K562 (cell line): ENCODE measurements around the gene POMP. TPM values are rescaled to one million over a fixed set of nuclear protein-coding genes. Genes with fewer than 3 reads are reported as not detected.

ENCODE experiments used
- ATAC-seq: fragments of 200-7000 bp; cut with Tn5 transposase; 3 replicates; pipeline ENCODE4 v1.9.1; 2020; ENCODE audit warnings: moderate library complexity
- BruUV-seq: library from RNA; stranded (reverse); fragments of 400-500 nt; replicated peaks from 2 replicates; lab custom pipeline; 2021; lab: Mats Ljungman, UMichigan
- CTCF ChIA-PET: fragments of 300-600 bp; formaldehyde crosslinking; extraction: SDS; loops from one replicate; lab custom pipeline; 2021; ENCODE audit warnings: low intra/inter-chr PET ratio; lab: Yijun Ruan, JAX
- POLR2A ChIA-PET: fragments of 300-600, 350-650 bp; sonication (Branson Sonifier 250); formaldehyde crosslinking; extraction: SDS; loops from one replicate; lab custom pipeline; 2021; ENCODE audit warnings: antibody characterized with exemption, inconsistent platforms; lab: Yijun Ruan, JAX
- DNase-seq, 4 experiments: peaks; one replicate each; pipeline versions ENCODE4 v3.0.0 to v3.0.0-alpha.2; 2011 to 2018; ENCODE audit warnings: low spot score in 3 of 4, mixed read lengths in 3 of 4; ENCODE audit errors: extremely low read depth in 1 of 4
- FAIRE-seq: peaks from 2 replicates; lab custom pipeline; 2011; peaks lifted over from hg19 to GRCh38; lab: Jason Lieb, UNC
- H2AFZ ChIP-seq: 2 replicates; pipeline ENCODE4 v1.6.0; 2011; ENCODE audit warnings: low read depth, low read length, control low read depth, inconsistent platforms
- H3K27ac ChIP-seq: fragments of 200-600 bp; 3 replicates; pipeline ENCODE4 v1.8.0; 2011; ENCODE audit warnings: low read depth, mild to moderate bottlenecking, control low read depth, inconsistent platforms, low read length, moderate library complexity, mixed read lengths; ENCODE audit errors: extremely low read depth
- H3K27me3 ChIP-seq, 2 experiments: fragments of 300-600 bp in 1 of 2; 2 replicates in 1 of 2; 3 replicates in 1 of 2; pipeline versions ENCODE4 v1.6.0 to v1.8.0; 2011; ENCODE audit warnings: inconsistent platforms in 2 of 2, low read length in 2 of 2, mild to moderate bottlenecking in 1 of 2, mixed read lengths in 1 of 2, moderate library complexity in 1 of 2; ENCODE audit not compliant: control insufficient read depth in 2 of 2, insufficient read depth in 2 of 2
- H3K36me3 ChIP-seq: fragments of 300-600 bp; 3 replicates; pipeline ENCODE4 v1.8.0; 2011; ENCODE audit warnings: mild to moderate bottlenecking, low read length, inconsistent platforms; ENCODE audit not compliant: control insufficient read depth, insufficient read depth
- H3K4me1 ChIP-seq, 2 experiments: fragments of 200-600 bp in 1 of 2; replicated peaks in 1 of 2; 2 replicates in 1 of 2; 3 replicates in 1 of 2; pipeline versions ENCODE4 v1.5.1 to v1.8.0; 2011; ENCODE audit warnings: inconsistent platforms in 2 of 2, low read length in 2 of 2, mild to moderate bottlenecking in 1 of 2, mixed read lengths in 1 of 2, moderate library complexity in 1 of 2; ENCODE audit not compliant: control insufficient read depth in 2 of 2, insufficient read depth in 2 of 2
- H3K4me2 ChIP-seq: 2 replicates; pipeline ENCODE4 v1.6.1; 2011; ENCODE audit warnings: low read length, control low read depth, inconsistent platforms, mixed read lengths; ENCODE audit not compliant: insufficient read depth
- H3K4me3 ChIP-seq: fragments of 200-600 bp; sonication (generic), shearing (Covaris generic); 2 replicates; pipeline ENCODE4 v1.5.1; 2016; ENCODE audit warnings: control low read depth, inconsistent platforms
- H3K79me2 ChIP-seq: fragments of 200-600 bp; 3 replicates; pipeline ENCODE4 v1.8.0; 2011; ENCODE audit warnings: low read length, inconsistent platforms; ENCODE audit not compliant: control insufficient read depth, insufficient read depth
- H3K9ac ChIP-seq, 2 experiments: 2 replicates each; pipeline versions ENCODE4 v1.6.0 to v1.6.1; 2011; ENCODE audit warnings: low read depth in 2 of 2, low read length in 2 of 2, control low read depth in 1 of 2, inconsistent platforms in 1 of 2, mild to moderate bottlenecking in 1 of 2, mixed read lengths in 1 of 2; ENCODE audit not compliant: insufficient read depth in 1 of 2
- H3K9me1 ChIP-seq: one replicate; pipeline ENCODE4 v1.6.0; 2011; ENCODE audit warnings: inconsistent platforms, mild to moderate bottlenecking, low read length, moderate library complexity; ENCODE audit not compliant: control insufficient read depth, insufficient read depth
- H3K9me3 ChIP-seq: replicated peaks from 2 replicates; pipeline ENCODE4 v1.5.1; 2011; ENCODE audit warnings: low read depth, low read length, inconsistent platforms; ENCODE audit not compliant: control insufficient read depth, insufficient read depth
- H4K20me1 ChIP-seq: replicated peaks from 2 replicates; pipeline ENCODE4 v1.6.1; 2011; ENCODE audit warnings: low read length, inconsistent platforms, mixed read lengths; ENCODE audit not compliant: control insufficient read depth, insufficient read depth
- PHB2 ChIP-seq: fragments of 450-650 bp; IDR thresholded peaks from 2 replicates; pipeline ENCODE4 v1.6.1; 2017; ENCODE audit warnings: low read depth
- SRSF3 ChIP-seq: fragments of 200-400 bp; formaldehyde crosslinking; IDR thresholded peaks from 2 replicates; pipeline ENCODE4 v1.6.1; 2016; ENCODE audit warnings: mild to moderate bottlenecking, low read length, moderate library complexity; ENCODE audit not compliant: insufficient read depth
- STAG1 ChIP-seq: sonication (generic); formaldehyde crosslinking; IDR thresholded peaks from 2 replicates; pipeline ENCODE4 v1.5.0; 2020; ENCODE audit warnings: missing genetic modification reagents, borderline replicate concordance
- XRCC3 ChIP-seq: fragments of 450-650 bp; IDR thresholded peaks from 2 replicates; pipeline ENCODE4 v1.6.1; 2017; ENCODE audit warnings: mild to moderate bottlenecking, moderate library complexity
- ZBTB34 ChIP-seq: fragments of 250-450 bp; sonication (Bioruptor Pico); IDR thresholded peaks from 2 replicates; pipeline ENCODE4 v1.8.0; 2021; ENCODE audit warnings: mild to moderate bottlenecking, moderate library complexity
- ZBTB49 ChIP-seq: sonication (generic); formaldehyde crosslinking; IDR thresholded peaks from 2 replicates; pipeline ENCODE4 v1.8.0; 2022; ENCODE audit warnings: missing genetic modification reagents, mild to moderate bottlenecking, borderline replicate concordance
- ZNF217 ChIP-seq: sonication (generic); formaldehyde crosslinking; IDR thresholded peaks from 2 replicates; pipeline ENCODE4 v1.8.0; 2022; ENCODE audit warnings: mild to moderate bottlenecking, missing genetic modification reagents
- ZNF232 ChIP-seq: sonication (generic); formaldehyde crosslinking; IDR thresholded peaks from 2 replicates; pipeline ENCODE4 v1.8.0; 2022; ENCODE audit warnings: mild to moderate bottlenecking, missing genetic modification reagents
- ZNF644 ChIP-seq: fragments of 200-800 bp; sonication (Bioruptor generic); IDR thresholded peaks from 2 replicates; pipeline ENCODE4 v1.6.1; 2016; ENCODE audit warnings: low read depth, missing genetic modification characterization, missing compliant biosample characterization
- ZNF707 ChIP-seq: fragments of 250-450 bp; sonication (Bioruptor Pico); conservative IDR thresholded peaks from 2 replicates; pipeline ENCODE4 v1.8.0; 2022; ENCODE audit warnings: inconsistent platforms, mild to moderate bottlenecking, moderate library complexity
- ZNF785 ChIP-seq: fragments of 250-450 bp; sonication (Bioruptor Pico); IDR thresholded peaks from 2 replicates; pipeline ENCODE4 v1.4.0; 2020; ENCODE audit warnings: mild to moderate bottlenecking
- WGBS: fragments of 100-300 bp; shearing (Covaris generic); methylation state at CpG from one replicate; pipeline ENCODE4 v1.1.6; 2016; ENCODE audit warnings: low coverage, mixed read lengths; ENCODE audit not compliant: insufficient coverage; ENCODE audit errors: missing lambda C conversion rate; 5-methylcytosine and 5-hydroxymethylcytosine counted together
- in situ Hi-C: fragments of 300-500 bp; cut with MboI; formaldehyde crosslinking; loops from 4 replicates; pipeline ENCODE4 v1.15.0; 2018; ENCODE audit warnings: inconsistent platforms, mixed read lengths
- intact Hi-C: fragments of 100-400 bp; cut with micrococcal nuclease; formaldehyde crosslinking; loops from 2 replicates; pipeline ENCODE4 v1.14.2; 2022
- polyA plus RNA-seq, 8 experiments: library from polyadenylated mRNA; depleted of rRNA in 4 of 8; stranded (reverse) in 5 of 8; unstranded in 3 of 8; fragments of >200 nt; fragmentation: Nextera tagmentation in 2 of 8; fragmentation: Illumina TruSeq in 1 of 8; extraction: Ambion mirVana in 2 of 8; extraction: Trizol in 1 of 8; gene quantifications; 2 replicates each; pipeline versions ENCODE4 v1.2.1 to v1.2.3, GENCODE V29; 2011 to 2014; ENCODE audit warnings: inconsistent platforms in 1 of 8, missing spikeins in 1 of 8
- total RNA-seq, 7 experiments: library from RNA; depleted of rRNA in 6 of 7; stranded (reverse); fragments of >200 nt in 6 of 7; fragmentation: Illumina TruSeq in 2 of 7; extraction: Trizol in 2 of 7; gene quantifications; 2 replicates each; pipeline versions ENCODE4 v1.2.1 to v1.2.3, GENCODE V29; 2011 to 2021; ENCODE audit warnings: low replicate concordance in 1 of 7
- TF ChIP-seq, protein P1 (sequence below): fragments of 450-650 bp; formaldehyde crosslinking; IDR thresholded peaks from 2 replicates; pipeline ENCODE4 v1.4.0; 2020; ENCODE audit warnings: mild to moderate bottlenecking, moderate library complexity
- TF ChIP-seq, protein P2 (sequence below): sonication (generic); formaldehyde crosslinking; IDR thresholded peaks from 2 replicates; pipeline ENCODE4 v1.8.1; 2023; ENCODE audit warnings: mild to moderate bottlenecking, missing genetic modification reagents
- TF ChIP-seq, protein P3 (sequence below): fragments of 250-450 bp; sonication (Bioruptor Pico); IDR thresholded peaks from 2 replicates; pipeline ENCODE4 v1.4.0; 2020; ENCODE audit warnings: mild to moderate bottlenecking, moderate library complexity

Gene POMP
- total and polyA plus RNA-seq, 9 of the 15 experiments (the other 6 are each of a cell fraction or from before 2014, with no cell fraction given): 69.2 to 647 (median 118) TPM

GRCh38 chr13:28626266-28626665, 32.7 kb upstream of the POMP start:
- CTCF ChIA-PET: no interaction called here
- Histone ChIP-seq H4K20me1 (no peaks in the 10 kb centered on the region), H2AFZ (0 out of 2 replicates have a peak overlapping the region, but pooled peaks have one; percentile 24), H3K4me2 (no peak overlapping the region), H3K9me3 (no peaks in the 10 kb centered on the region), H3K27me3 (no peaks in the 10 kb centered on the region), H3K4me3 (no peak overlapping the region), H3K79me2 (no peaks in the 10 kb centered on the region), H3K4me1 (peaks cover 0 to 9% of the 10 kb centered on the region in 2 experiments; a peak in 3 of 5 replicates), H3K9me1 (no peaks in the 10 kb centered on the region), H3K9ac (no peak overlapping the region), H3K27ac (no peak overlapping the region), H3K36me3 (no peaks in the 10 kb centered on the region)
- FAIRE-seq (no peak), ATAC-seq (no peak), DNase-seq (no peak)
- in situ Hi-C loops: no loop called here
- no TSS peak for BruUV-seq
- 33% methylated on average over 5 of the region's 5 CpGs for WGBS
- POLR2A ChIA-PET: no interaction called here
- TF ChIP-seq XRCC3 (no peak), ZBTB34 (CRISPR knock-in tag) (no peak), ZNF232 (CRISPR knock-in tag) (no peak), SRSF3 (no peak), ZNF644 (tag) (no peak), ZNF785 (CRISPR knock-in tag) (no peak), ZBTB49 (CRISPR knock-in tag) (no peak), ZNF707 (CRISPR knock-in tag) (no peak), PHB2 (no peak), STAG1 (no peak), ZNF217 (no peak)
- TF ChIP-seq, protein P1, sequence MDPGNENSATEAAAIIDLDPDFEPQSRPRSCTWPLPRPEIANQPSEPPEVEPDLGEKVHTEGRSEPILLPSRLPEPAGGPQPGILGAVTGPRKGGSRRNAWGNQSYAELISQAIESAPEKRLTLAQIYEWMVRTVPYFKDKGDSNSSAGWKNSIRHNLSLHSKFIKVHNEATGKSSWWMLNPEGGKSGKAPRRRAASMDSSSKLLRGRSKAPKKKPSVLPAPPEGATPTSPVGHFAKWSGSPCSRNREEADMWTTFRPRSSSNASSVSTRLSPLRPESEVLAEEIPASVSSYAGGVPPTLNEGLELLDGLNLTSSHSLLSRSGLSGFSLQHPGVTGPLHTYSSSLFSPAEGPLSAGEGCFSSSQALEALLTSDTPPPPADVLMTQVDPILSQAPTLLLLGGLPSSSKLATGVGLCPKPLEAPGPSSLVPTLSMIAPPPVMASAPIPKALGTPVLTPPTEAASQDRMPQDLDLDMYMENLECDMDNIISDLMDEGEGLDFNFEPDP (CRISPR knock-in tag): no peak
- TF ChIP-seq, protein P2, sequence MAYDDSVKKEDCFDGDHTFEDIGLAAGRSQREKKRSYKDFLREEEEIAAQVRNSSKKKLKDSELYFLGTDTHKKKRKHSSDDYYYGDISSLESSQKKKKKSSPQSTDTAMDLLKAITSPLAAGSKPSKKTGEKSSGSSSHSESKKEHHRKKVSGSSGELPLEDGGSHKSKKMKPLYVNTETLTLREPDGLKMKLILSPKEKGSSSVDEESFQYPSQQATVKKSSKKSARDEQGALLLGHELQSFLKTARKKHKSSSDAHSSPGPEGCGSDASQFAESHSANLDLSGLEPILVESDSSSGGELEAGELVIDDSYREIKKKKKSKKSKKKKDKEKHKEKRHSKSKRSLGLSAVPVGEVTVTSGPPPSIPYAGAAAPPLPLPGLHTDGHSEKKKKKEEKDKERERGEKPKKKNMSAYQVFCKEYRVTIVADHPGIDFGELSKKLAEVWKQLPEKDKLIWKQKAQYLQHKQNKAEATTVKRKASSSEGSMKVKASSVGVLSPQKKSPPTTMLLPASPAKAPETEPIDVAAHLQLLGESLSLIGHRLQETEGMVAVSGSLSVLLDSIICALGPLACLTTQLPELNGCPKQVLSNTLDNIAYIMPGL (CRISPR knock-in tag): no peak
- TF ChIP-seq, protein P3, sequence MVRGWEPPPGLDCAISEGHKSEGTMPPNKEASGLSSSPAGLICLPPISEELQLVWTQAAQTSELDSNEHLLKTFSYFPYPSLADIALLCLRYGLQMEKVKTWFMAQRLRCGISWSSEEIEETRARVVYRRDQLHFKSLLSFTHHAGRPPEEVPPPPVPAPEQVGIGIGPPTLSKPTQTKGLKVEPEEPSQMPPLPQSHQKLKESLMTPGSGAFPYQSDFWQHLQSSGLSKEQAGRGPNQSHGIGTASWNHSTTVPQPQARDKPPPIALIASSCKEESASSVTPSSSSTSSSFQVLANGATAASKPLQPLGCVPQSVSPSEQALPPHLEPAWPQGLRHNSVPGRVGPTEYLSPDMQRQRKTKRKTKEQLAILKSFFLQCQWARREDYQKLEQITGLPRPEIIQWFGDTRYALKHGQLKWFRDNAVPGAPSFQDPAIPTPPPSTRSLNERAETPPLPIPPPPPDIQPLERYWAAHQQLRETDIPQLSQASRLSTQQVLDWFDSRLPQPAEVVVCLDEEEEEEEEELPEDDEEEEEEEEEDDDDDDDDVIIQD (CRISPR knock-in tag): no peak
- intact Hi-C loops: no loop called here
